Measurements from ENCODE around the gene PCDHA11.
A peak's percentile ranks its signal among the peaks of the same experiment; 100 is the strongest.
"Not testable (repeated sequence)": the region's sequence is repeated elsewhere in the genome, so short reads cannot be mapped to it uniquely, and the experiment has no call there.

The PCDHA11 gene

GRCh38 chr5:140842798-140843733 is 25.7 kb upstream of the PCDHA11 start:
- no peak overlapping the region for H3K4me3 ChIP-seq (ENCODE audit: low read length)

GRCh38 chr5:140848139-140849102 is 20.3 kb upstream of the PCDHA11 start, which contains the start of gene PCDHA9:
Gene PCDHA9 (plus strand): TSS chr5:140848382. CDS start chr5:140848496, 114 bp downstream.
- DNase-seq (ENCODE audit: low read depth, low spot score); H3K4me3 ChIP-seq (ENCODE audit: low read length): not testable (repeated sequence)

More at GRCh38 chr5:140842798-140843733, 25.7 kb upstream of the PCDHA11 start:
- DNase-seq (ENCODE audit: low read depth, low spot score) = no peak

GRCh38 chr5:140849831-140850634 is 18.7 kb upstream of the PCDHA11 start:
- DNase-seq (ENCODE audit: low read depth, low spot score); H3K4me3 ChIP-seq (ENCODE audit: low read length): not testable (repeated sequence)

- peak; percentile 9 for DNase-seq (ENCODE audit: low read depth, low spot score)
- H3K4me3 ChIP-seq (ENCODE audit: low read length) = no peak within 1 kb of the TSS
Observed at GRCh38 chr5:140855772-140856674, 12.7 kb upstream of the PCDHA11 start, which contains the start of gene PCDHA10. Gene PCDHA10 (plus strand): TSS chr5:140855897. CDS start chr5:140856049, 152 bp downstream.

- no peak overlapping the region for H3K4me3 ChIP-seq (ENCODE audit: low read length)
- no peak for DNase-seq (ENCODE audit: low read depth, low spot score)
Observed at GRCh38 chr5:140857177-140857986, 11.4 kb upstream of the PCDHA11 start.

- DNase-seq (ENCODE audit: low read depth, low spot score) = no peak
- no peak overlapping the region for H3K4me3 ChIP-seq (ENCODE audit: low read length)
Observed at GRCh38 chr5:140857987-140858240, 10.8 kb upstream of the PCDHA11 start.

GRCh38 chr5:140862441-140863295 is 6.1 kb upstream of the PCDHA11 start:
- H3K4me3 ChIP-seq (ENCODE audit: low read length) = no peak overlapping the region
- no peak for DNase-seq (ENCODE audit: low read depth, low spot score)

- no peak for DNase-seq (ENCODE audit: low read depth, low spot score)
- H3K4me3 ChIP-seq (ENCODE audit: low read length) = no peak overlapping the region
Observed at GRCh38 chr5:140869555-140869886, 764 bp downstream of the PCDHA11 start.

- no peak overlapping the region for H3K4me3 ChIP-seq (ENCODE audit: low read length)
Observed at GRCh38 chr5:140870221-140871201, 1.8 kb downstream of the PCDHA11 start.

GRCh38 chr5:140875085-140876065 is 6.6 kb downstream of the PCDHA11 start, which contains the start of gene PCDHA12:
Gene PCDHA12 (plus strand): TSS chr5:140875308. CDS start chr5:140875473, 165 bp downstream.
- no peak for DNase-seq (ENCODE audit: low read depth, low spot score)
- H3K4me3 ChIP-seq (ENCODE audit: low read length) = no peak within 1 kb of the TSS

More at GRCh38 chr5:140870221-140871201, 1.8 kb downstream of the PCDHA11 start:
- DNase-seq (ENCODE audit: low read depth, low spot score) = no peak

GRCh38 chr5:140876541-140877261 is 7.9 kb downstream of the PCDHA11 start:
- DNase-seq (ENCODE audit: low read depth, low spot score); H3K4me3 ChIP-seq (ENCODE audit: low read length): not testable (repeated sequence)

- DNase-seq (ENCODE audit: low read depth, low spot score) = no peak
- no peak overlapping the region for H3K4me3 ChIP-seq (ENCODE audit: low read length)
Observed at GRCh38 chr5:140877262-140877581, 8.5 kb downstream of the PCDHA11 start.

GRCh38 chr5:140881889-140882590 is 13.3 kb downstream of the PCDHA11 start, which contains the start of gene PCDHA13:
Gene PCDHA13 (plus strand): TSS chr5:140882124. CDS start chr5:140882269, 145 bp downstream.
- no peak for DNase-seq (ENCODE audit: low read depth, low spot score)
- H3K4me3 ChIP-seq (ENCODE audit: low read length) = no peak within 1 kb of the TSS

Measured in Jurkat, Clone E6-1 (cell line).